ENCODE measurements around the gene JAGN1. TPM values are rescaled to one million over a fixed set of nuclear protein-coding genes. Genes with fewer than 3 reads are reported as not detected.
"Not testable (repeated sequence)": the region's sequence is repeated elsewhere in the genome, so short reads cannot be mapped to it uniquely, and the experiment has no call there.

JAGN1 gene
- total RNA-seq, 1 donor from 2014 or later, result 40.4 TPM

DNA sequence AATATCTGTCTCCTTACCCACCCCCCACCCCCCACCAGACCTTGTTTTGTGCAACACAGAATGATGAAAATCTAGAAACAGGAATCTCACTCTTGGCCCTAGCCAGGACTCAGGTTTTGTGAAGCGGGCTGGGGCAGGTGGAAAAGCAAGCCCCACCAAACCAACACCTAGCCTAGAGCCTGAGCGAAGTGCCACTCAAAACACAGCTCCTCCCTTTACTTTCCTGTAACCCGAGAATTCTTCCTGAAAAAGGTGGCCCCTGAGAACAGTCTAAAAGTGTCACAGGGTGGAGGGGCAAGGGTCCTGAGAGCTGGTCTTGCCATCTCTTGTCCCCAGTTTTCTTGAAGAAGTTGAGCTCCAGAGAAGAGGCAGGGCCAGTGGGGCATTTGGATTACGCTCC is 29.2 kb upstream of the JAGN1 start:
- TF ChIP-seq, protein P1, sequence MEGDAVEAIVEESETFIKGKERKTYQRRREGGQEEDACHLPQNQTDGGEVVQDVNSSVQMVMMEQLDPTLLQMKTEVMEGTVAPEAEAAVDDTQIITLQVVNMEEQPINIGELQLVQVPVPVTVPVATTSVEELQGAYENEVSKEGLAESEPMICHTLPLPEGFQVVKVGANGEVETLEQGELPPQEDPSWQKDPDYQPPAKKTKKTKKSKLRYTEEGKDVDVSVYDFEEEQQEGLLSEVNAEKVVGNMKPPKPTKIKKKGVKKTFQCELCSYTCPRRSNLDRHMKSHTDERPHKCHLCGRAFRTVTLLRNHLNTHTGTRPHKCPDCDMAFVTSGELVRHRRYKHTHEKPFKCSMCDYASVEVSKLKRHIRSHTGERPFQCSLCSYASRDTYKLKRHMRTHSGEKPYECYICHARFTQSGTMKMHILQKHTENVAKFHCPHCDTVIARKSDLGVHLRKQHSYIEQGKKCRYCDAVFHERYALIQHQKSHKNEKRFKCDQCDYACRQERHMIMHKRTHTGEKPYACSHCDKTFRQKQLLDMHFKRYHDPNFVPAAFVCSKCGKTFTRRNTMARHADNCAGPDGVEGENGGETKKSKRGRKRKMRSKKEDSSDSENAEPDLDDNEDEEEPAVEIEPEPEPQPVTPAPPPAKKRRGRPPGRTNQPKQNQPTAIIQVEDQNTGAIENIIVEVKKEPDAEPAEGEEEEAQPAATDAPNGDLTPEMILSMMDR (conservative IDR thresholded peaks at IDR 0.05), result no peak
- Mint-ChIP-seq H3K4me3 (no peak overlapping the region), H3K9me3 (no peaks in the 10 kb centered on the region), H3K27ac (no peak overlapping the region), H3K36me3 (no peaks in the 10 kb centered on the region), H3K4me1 (ENCODE audit: unreplicated experiment) (peaks cover 16% of the 10 kb centered on the region), H3K27me3 (peaks cover 2% of the 10 kb centered on the region)
- DNase-seq (ENCODE audit: extremely low spot score, unreplicated experiment), result no peak

DNA sequence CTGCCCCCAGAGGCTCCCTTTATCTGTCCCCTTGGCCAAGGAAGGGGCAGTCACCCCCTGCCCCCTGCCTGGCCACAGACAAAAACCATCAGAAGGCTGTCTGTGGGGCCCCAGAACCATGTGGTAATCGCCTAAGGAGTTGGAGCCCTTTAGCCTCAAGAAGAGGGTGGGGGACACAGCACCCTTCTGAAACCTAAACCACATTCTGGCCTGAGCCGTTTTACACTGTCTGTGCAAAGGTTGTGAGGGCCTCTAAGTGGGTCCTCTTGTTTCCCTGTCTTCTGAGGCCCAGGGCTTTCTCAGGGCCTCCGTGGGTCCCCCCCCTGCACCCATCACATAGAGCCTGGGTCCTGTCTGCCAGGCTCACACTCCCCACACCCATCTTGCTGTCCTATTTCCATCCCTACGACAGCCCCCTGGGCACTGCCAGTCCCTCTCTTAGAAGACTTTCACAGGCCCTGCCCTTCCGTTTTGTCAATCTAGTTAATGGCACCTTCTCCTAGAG is 28.7 kb upstream of the JAGN1 start:
- no peaks in the 10 kb centered on the region for H3K9me3 Mint-ChIP-seq
- H3K4me1 Mint-ChIP-seq (ENCODE audit: unreplicated experiment), result peaks cover 16% of the 10 kb centered on the region
- no peaks in the 10 kb centered on the region for H3K36me3 Mint-ChIP-seq
- H3K4me3 Mint-ChIP-seq, result peak overlapping the region; percentile 44
- no peak for DNase-seq (ENCODE audit: extremely low spot score, unreplicated experiment)
- H3K27me3 Mint-ChIP-seq, result peaks cover 2% of the 10 kb centered on the region
- peak overlapping the region; percentile 51 for H3K27ac Mint-ChIP-seq
- TF ChIP-seq, protein P1 (conservative IDR thresholded peaks at IDR 0.05), result no peak

DNA sequence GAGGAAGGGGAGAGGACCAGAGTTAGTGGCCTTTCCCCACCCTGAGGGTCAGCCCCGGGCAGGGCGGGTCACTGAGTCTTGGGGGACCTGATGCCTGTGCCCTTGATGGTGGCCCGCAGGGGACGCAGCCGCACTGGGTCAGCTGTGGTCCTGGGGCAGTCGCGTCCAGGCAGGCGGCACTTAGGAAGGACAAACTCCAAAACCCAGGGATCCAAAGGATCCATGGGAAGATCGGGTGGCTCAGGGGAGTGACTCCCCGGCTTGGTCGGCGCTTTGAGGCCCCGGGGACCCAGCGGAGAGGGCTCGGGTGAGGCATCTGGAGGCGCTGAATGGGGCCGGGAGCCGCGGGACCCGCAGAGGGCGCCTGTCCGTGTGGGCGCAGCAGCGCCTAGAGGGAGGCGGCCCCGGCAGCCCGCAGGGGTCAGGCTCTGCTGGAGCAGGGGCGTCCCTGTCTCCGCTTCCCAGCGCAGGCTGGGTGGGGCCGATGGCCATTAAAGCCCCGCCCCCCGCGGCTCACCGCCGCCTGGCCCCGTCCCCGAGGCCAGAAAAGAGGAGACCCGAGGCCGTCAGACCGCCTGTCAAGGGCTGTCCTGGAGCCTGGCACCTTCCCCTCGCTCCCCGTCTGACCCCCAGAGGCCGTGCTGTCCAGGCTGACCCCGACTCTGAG is 27.9 kb upstream of the JAGN1 start:
- Mint-ChIP-seq H3K4me3 (peak overlapping the region; percentile 44), H3K4me1 (ENCODE audit: unreplicated experiment) (peaks cover 16% of the 10 kb centered on the region), H3K27ac (no peak overlapping the region), H3K9me3 (no peaks in the 10 kb centered on the region), H3K27me3 (peaks cover 2% of the 10 kb centered on the region), H3K36me3 (no peaks in the 10 kb centered on the region)
- TF ChIP-seq, protein P1 (conservative IDR thresholded peaks at IDR 0.05), result peak; percentile 57
- DNase-seq (ENCODE audit: extremely low spot score, unreplicated experiment), result no peak

DNA sequence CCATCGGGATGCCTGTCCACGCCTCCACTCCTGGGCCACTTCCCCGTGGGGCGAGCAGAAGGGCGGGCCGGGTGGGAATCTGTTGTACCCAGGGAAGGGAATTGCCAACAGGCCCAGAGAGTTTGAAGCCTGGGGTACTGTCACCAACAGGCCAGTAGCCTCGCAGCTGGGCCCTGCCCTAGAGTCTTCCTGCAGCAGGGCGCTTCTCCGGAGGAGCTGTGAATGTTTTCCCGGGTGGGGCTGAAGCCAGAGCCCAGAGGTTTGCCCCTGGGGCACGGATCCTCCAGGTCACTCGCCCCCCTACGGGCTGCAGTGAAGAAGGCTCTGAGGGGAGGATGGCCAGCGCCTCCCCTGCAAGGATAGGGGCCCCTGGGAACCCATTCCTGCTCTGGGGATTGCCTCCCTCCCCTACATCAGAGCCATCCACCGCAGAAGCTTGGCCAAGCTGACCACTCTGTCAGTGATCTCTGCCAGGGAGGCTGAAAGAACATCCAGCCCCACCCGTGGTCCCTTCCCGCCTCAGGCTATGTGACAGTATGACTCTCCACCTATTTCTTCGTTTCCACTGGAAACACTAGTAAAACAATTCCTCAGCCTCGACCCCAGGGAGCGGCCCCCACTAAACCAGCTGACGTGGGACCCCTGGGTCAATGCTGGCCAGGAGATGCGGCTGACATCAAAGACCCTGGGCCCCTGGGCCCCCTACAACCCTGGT is 27.2 kb upstream of the JAGN1 start:
- Mint-ChIP-seq H3K36me3 (no peaks in the 10 kb centered on the region), H3K4me3 (peak overlapping the region; percentile 49), H3K27ac (no peak overlapping the region), H3K9me3 (no peaks in the 10 kb centered on the region), H3K27me3 (peaks cover 2% of the 10 kb centered on the region), H3K4me1 (ENCODE audit: unreplicated experiment) (peaks cover 16% of the 10 kb centered on the region)
- DNase-seq (ENCODE audit: extremely low spot score, unreplicated experiment), result no peak
- TF ChIP-seq, protein P1 (conservative IDR thresholded peaks at IDR 0.05), result no peak

DNA sequence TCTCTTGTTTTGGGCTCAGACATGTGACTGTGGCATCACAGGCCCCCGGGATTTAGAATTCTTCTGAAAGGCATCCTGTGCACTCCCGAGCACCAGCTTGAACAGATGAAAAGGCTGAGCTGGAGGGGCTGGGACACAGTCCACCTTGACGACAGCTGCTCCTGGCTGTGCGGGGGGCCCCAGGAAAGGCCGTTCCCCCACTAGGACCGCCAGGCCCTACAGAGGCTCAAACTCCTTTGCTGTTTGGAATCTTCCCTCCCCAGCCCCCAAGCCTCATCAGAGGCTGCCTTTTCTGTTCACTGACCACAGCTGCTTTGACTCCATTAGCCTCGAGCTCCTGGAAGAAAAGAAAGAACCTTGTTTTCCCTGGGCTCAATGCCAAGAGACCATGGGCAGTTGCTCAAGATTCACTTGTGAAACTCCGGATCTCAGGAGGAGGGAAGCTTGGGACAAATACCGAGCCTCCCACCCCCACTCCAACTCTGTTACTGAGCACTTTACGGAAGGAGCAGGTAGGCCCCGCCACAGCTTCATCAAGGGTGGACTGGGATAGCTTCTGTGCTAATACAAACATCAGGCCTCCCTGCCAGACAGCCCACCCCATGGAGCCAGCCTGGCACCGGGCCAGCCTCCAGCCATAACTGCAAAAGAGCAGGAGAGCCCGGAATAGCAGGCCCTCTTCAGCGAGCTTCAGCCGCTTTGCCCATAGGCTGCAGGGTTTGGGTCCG is 26.0 kb upstream of the JAGN1 start:
- TF ChIP-seq, protein P1 (conservative IDR thresholded peaks at IDR 0.05), result no peak
- DNase-seq (ENCODE audit: extremely low spot score, unreplicated experiment), result no peak
- no peak overlapping the region for H3K4me3 Mint-ChIP-seq
- no peaks in the 10 kb centered on the region for H3K9me3 Mint-ChIP-seq
- no peaks in the 10 kb centered on the region for H3K36me3 Mint-ChIP-seq
- H3K27me3 Mint-ChIP-seq, result no peaks in the 10 kb centered on the region
- peak overlapping the region; percentile 63 for H3K27ac Mint-ChIP-seq
- H3K4me1 Mint-ChIP-seq (ENCODE audit: unreplicated experiment), result peaks cover 9% of the 10 kb centered on the region

DNA sequence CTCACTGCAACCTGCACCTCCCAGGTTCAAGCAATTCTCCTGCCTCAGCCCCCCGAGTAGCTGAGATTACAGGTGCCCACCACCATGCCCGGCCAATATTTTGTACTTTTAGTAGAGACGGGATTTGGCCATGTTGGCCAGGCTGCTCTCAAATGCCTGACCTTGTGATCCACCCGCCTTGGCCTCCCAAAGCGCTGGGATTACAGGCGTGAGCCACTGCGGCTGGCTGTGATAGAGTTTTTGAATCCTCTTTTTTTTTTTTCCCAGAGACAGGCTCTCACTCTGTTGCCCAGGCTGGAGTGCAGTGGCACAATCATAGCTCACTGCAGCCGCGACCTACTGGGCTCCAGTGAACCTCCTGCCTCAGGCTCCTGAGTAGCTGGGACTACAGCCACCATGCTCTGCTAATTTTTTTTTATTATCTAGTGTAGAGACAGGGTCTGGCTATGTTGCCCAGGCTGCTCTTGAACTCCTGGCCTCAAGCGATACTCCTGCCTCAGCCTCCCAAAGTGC is 25.2 kb upstream of the JAGN1 start:
- H3K27me3 Mint-ChIP-seq; H3K4me3 Mint-ChIP-seq; H3K9me3 Mint-ChIP-seq; H3K36me3 Mint-ChIP-seq; H3K27ac Mint-ChIP-seq; DNase-seq (ENCODE audit: extremely low spot score, unreplicated experiment); H3K4me1 Mint-ChIP-seq (ENCODE audit: unreplicated experiment): not testable (repeated sequence)
